ENCODE measurements around the gene FAM228B.
A peak's percentile ranks its signal among the peaks of the same experiment; 100 is the strongest.
"Not testable (repeated sequence)": the region's sequence is repeated elsewhere in the genome, so short reads cannot be mapped to it uniquely, and the experiment has no call there.

The FAM228B gene

GRCh38 chr2:24162494-24162893 is 39.2 kb downstream of the FAM228B start:
- no peak for DNase-seq

- DNase-seq, result no peak
Observed at GRCh38 chr2:24163186-24163585, 39.9 kb downstream of the FAM228B start.

GRCh38 chr2:24163601-24164000 is 40.3 kb downstream of the FAM228B start:
- DNase-seq, result no peak

GRCh38 chr2:24164416-24164973 is 41.2 kb downstream of the FAM228B start:
- no peak for DNase-seq

GRCh38 chr2:24169023-24169422 is 45.8 kb downstream of the FAM228B start:
- DNase-seq, result no peak

- DNase-seq, result no peak
Observed at GRCh38 chr2:24174851-24175277, 51.6 kb downstream of the FAM228B start, which contains the start of gene FAM228A. Gene FAM228A (plus strand): TSS chr2:24175053. CDS start chr2:24175481, 428 bp downstream.

- no peak for DNase-seq
Observed at GRCh38 chr2:24175631-24176187, 52.4 kb downstream of the FAM228B start.

- DNase-seq, result no peak
Observed at GRCh38 chr2:24176326-24176725, 53.1 kb downstream of the FAM228B start.

- DNase-seq, result no peak
Observed at GRCh38 chr2:24179683-24180082, 56.4 kb downstream of the FAM228B start.

- peak; percentile 30 for DNase-seq
Observed at GRCh38 chr2:24181849-24182248, 58.6 kb downstream of the FAM228B start.

GRCh38 chr2:24182507-24182906 is 59.2 kb downstream of the FAM228B start:
- DNase-seq, result no peak

- no peak for DNase-seq
Observed at GRCh38 chr2:24183366-24184069, 60.2 kb downstream of the FAM228B start.

GRCh38 chr2:24189551-24189950 is 66.3 kb downstream of the FAM228B start:
- no peak for DNase-seq

- no peak for DNase-seq
Observed at GRCh38 chr2:24190503-24190902, 67.2 kb downstream of the FAM228B start.

GRCh38 chr2:24191156-24191555 is 67.9 kb downstream of the FAM228B start:
- no peak for DNase-seq

GRCh38 chr2:24191848-24192247 is 68.6 kb downstream of the FAM228B start:
- no peak for DNase-seq

GRCh38 chr2:24197213-24197612 is 73.9 kb downstream of the FAM228B start:
- not testable (repeated sequence) for DNase-seq

GRCh38 chr2:24199968-24200590 is 76.8 kb downstream of the FAM228B start:
- DNase-seq, result no peak

GRCh38 chr2:24200799-24201198 is 77.5 kb downstream of the FAM228B start:
- DNase-seq, result no peak

- DNase-seq, result no peak
Observed at GRCh38 chr2:24203029-24203786, 79.9 kb downstream of the FAM228B start.

GRCh38 chr2:24203787-24204150 is 80.5 kb downstream of the FAM228B start:
- DNase-seq, result no peak

- DNase-seq, result no peak
Observed at GRCh38 chr2:24204505-24204904, 81.2 kb downstream of the FAM228B start.

- no peak for DNase-seq
Observed at GRCh38 chr2:24205131-24205530, 81.9 kb downstream of the FAM228B start.

Data from NCI-H524 treated with DMSO at 0.1 percent for 48 hours (cell line).